ENCODE results near the gene ADAM19. TPM values are rescaled to one million over a fixed set of nuclear protein-coding genes. Genes with fewer than 3 reads are reported as not detected.

Gene ADAM19
- total and polyA plus RNA-seq, 2 experiments from 2014 or later, result 6.5 to 11.5 TPM

DNA sequence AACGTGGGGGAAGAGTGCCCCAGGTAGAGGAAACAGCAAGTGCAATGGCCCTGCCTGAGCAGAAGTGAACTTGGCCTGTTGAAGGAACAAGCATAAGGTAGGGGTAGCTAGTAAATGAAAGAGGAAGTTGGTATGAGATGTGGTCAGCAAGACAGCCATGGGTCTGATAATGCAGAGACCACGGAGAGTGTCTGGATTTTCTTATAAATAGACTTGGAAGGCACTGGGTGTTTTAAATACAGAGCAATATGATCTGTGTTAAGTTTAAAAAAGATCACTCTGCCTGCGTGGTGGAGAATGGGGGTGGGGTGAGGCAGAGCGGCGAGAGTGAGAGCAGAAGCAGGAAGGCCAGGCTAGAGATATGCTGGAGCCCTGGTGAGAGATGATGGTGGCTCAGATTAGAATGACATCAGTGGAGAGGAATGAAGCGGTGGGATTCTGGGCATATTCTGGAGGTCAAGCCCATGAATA is 4.2 kb downstream of the ADAM19 start:
- Histone ChIP-seq H3K9me3 (ENCODE audit: low read depth) (no peaks in the 10 kb centered on the region), H3K4me3 (no peak overlapping the region), H3K36me3 (no peaks in the 10 kb centered on the region), H3K27me3 (no peaks in the 10 kb centered on the region), H3K4me1 (ENCODE audit: low read depth) (peaks cover 3% of the 10 kb centered on the region), H3K27ac (peak overlapping the region; percentile 76)
- DNase-seq (ENCODE audit: low read depth in 1 of 2, low spot score in 1 of 2), result peak; percentile 60 to 65
- TF ChIP-seq CTCF (IDR thresholded peaks at IDR 0.05; ENCODE audit: low read depth, low read length), result no peak

DNA sequence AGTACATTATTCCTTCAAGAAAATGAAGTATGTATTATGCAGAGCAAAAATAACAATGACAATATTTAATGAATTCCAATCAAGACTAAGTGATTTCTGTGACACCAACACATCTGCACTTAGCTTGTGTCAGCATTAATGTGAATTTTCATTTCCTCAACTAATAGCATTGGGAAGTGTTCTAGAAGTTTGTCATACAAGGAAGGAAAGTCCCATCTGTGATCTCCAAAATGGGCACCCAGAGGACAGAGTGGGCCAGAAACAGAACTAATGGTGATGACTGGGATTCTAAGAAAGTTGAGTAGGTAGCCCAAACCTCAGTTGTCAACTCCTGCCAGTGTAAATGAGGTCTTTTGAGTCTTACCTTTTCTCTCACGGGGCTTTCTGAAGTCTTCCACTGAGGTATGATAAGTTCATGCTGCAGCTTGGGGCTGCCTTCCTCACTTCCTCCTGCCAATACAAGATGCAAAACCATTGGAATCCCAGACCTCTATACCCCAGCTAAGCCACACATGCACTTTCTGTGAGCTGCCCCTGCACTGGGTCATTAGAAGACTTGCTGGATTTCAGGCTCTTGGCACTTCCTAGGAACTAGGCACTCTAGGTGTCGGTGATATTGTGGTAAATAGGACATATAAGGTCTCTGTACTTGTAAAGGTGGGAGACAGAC is 4.9 kb downstream of the ADAM19 start:
- Histone ChIP-seq H3K9me3 (ENCODE audit: low read depth) (no peaks in the 10 kb centered on the region), H3K27me3 (no peaks in the 10 kb centered on the region), H3K36me3 (no peaks in the 10 kb centered on the region), H3K27ac (peak overlapping the region; percentile 76), H3K4me1 (ENCODE audit: low read depth) (peaks cover 3% of the 10 kb centered on the region), H3K4me3 (no peak overlapping the region)
- no peak for TF ChIP-seq CTCF (IDR thresholded peaks at IDR 0.05; ENCODE audit: low read depth, low read length)
- DNase-seq (ENCODE audit: low read depth in 1 of 2, low spot score in 1 of 2), result no peak

GRCh38 chr5:157568720-157569119 is 6.9 kb downstream of the ADAM19 start:
- no peak for TF ChIP-seq CTCF (IDR thresholded peaks at IDR 0.05; ENCODE audit: low read depth, low read length)
- H3K27ac ChIP-seq, result no peak overlapping the region
- no peaks in the 10 kb centered on the region for H3K9me3 ChIP-seq (ENCODE audit: low read depth)
- H3K4me3 ChIP-seq, result no peak overlapping the region
- H3K27me3 ChIP-seq, result no peaks in the 10 kb centered on the region
- peaks cover 16% of the 10 kb centered on the region for H3K4me1 ChIP-seq (ENCODE audit: low read depth)
- DNase-seq (ENCODE audit: low read depth in 1 of 2, low spot score in 1 of 2), result no peak
- H3K36me3 ChIP-seq, result no peaks in the 10 kb centered on the region

GRCh38 chr5:157568222-157568621 is 7.4 kb downstream of the ADAM19 start:
- no peak for DNase-seq (ENCODE audit: low read depth in 1 of 2, low spot score in 1 of 2)
- no peak overlapping the region for H3K27ac ChIP-seq
- H3K9me3 ChIP-seq (ENCODE audit: low read depth), result no peaks in the 10 kb centered on the region
- H3K27me3 ChIP-seq, result no peaks in the 10 kb centered on the region
- H3K4me3 ChIP-seq, result no peak overlapping the region
- no peak for TF ChIP-seq CTCF (IDR thresholded peaks at IDR 0.05; ENCODE audit: low read depth, low read length)
- peaks cover 19% of the 10 kb centered on the region for H3K4me1 ChIP-seq (ENCODE audit: low read depth)
- H3K36me3 ChIP-seq, result no peaks in the 10 kb centered on the region

GRCh38 chr5:157566902-157567489 is 8.6 kb downstream of the ADAM19 start:
- Histone ChIP-seq H3K4me1 (ENCODE audit: low read depth) (peaks cover 20% of the 10 kb centered on the region), H3K36me3 (no peaks in the 10 kb centered on the region)
- no peak for TF ChIP-seq CTCF (IDR thresholded peaks at IDR 0.05; ENCODE audit: low read depth, low read length)

More at GRCh38 chr5:157566902-157567489, 8.6 kb downstream of the ADAM19 start:
- DNase-seq (ENCODE audit: low read depth in 1 of 2, low spot score in 1 of 2), result no peak
- no peaks in the 10 kb centered on the region for H3K9me3 ChIP-seq (ENCODE audit: low read depth)
- H3K4me3 ChIP-seq, result no peak overlapping the region
- no peak overlapping the region for H3K27ac ChIP-seq
- H3K27me3 ChIP-seq, result no peaks in the 10 kb centered on the region
